Keratinocyte (primary cell): ENCODE data around the gene LAMP1. TPM values are rescaled to one million over a fixed set of nuclear protein-coding genes. Genes with fewer than 3 reads are reported as not detected.

Source experiments
- DNase-seq: peaks from one replicate; pipeline ENCODE4 v3.0.0-alpha.2; 2011; ENCODE audit warnings: low read depth, missing footprints, low spot score
- FAIRE-seq: peaks from 2 replicates; lab custom pipeline; 2011; peaks lifted over from hg19 to GRCh38; lab: Jason Lieb, UNC
- H2AFZ ChIP-seq: 2 replicates; pipeline ENCODE4 v1.6.0; 2012; ENCODE audit warnings: low read length, control low read depth, inconsistent platforms; ENCODE audit not compliant: control insufficient read depth
- H3K27ac ChIP-seq: 2 replicates; pipeline ENCODE4 v1.5.1; 2011; ENCODE audit warnings: low read length; ENCODE audit not compliant: control insufficient read depth, insufficient read depth
- H3K27me3 ChIP-seq: 3 replicates; pipeline ENCODE4 v1.6.0; 2011; ENCODE audit warnings: low read length; ENCODE audit not compliant: control insufficient read depth, insufficient read depth; ENCODE audit errors: extremely low read depth
- H3K36me3 ChIP-seq, 2 experiments: 2 replicates in 1 of 2; 3 replicates in 1 of 2; pipeline ENCODE4 v1.5.1; 2011; ENCODE audit warnings: low read length in 2 of 2, mild to moderate bottlenecking in 1 of 2; ENCODE audit not compliant: control insufficient read depth in 2 of 2, insufficient read depth in 2 of 2; ENCODE audit errors: extremely low read depth in 1 of 2
- H3K4me1 ChIP-seq: 3 replicates; pipeline ENCODE4 v1.5.1; 2011; ENCODE audit warnings: low read length; ENCODE audit not compliant: control insufficient read depth, insufficient read depth; ENCODE audit errors: extremely low read depth
- H3K4me2 ChIP-seq: 3 replicates; pipeline ENCODE4 v1.6.0; 2011; ENCODE audit warnings: low read depth, low read length; ENCODE audit not compliant: control insufficient read depth, insufficient read depth; ENCODE audit errors: extremely low read depth
- H3K4me3 ChIP-seq, 3 experiments: fragments of 200-600 bp in 1 of 3; sonication (generic) in 1 of 3; 2 replicates in 2 of 3; 3 replicates in 1 of 3; pipeline ENCODE4 v1.5.1; 2011 to 2016; ENCODE audit warnings: low read length in 3 of 3, mild to moderate bottlenecking in 3 of 3, control low read depth in 2 of 3, inconsistent platforms in 1 of 3, low read depth in 1 of 3, mixed read lengths in 1 of 3, mixed run types in 1 of 3, moderate library complexity in 1 of 3; ENCODE audit not compliant: control insufficient read depth in 2 of 3, insufficient read depth in 2 of 3; ENCODE audit errors: extremely low read depth in 1 of 3
- H3K79me2 ChIP-seq: 2 replicates; pipeline ENCODE4 v1.6.0; 2012; ENCODE audit warnings: low read length; ENCODE audit not compliant: control insufficient read depth, insufficient read depth
- H3K9ac ChIP-seq: 3 replicates; pipeline ENCODE4 v1.6.0; 2011; ENCODE audit warnings: low read length; ENCODE audit not compliant: control insufficient read depth, insufficient read depth; ENCODE audit errors: extremely low read depth
- H3K9me1 ChIP-seq: 3 replicates; pipeline ENCODE4 v1.6.0; 2011; ENCODE audit warnings: low read length; ENCODE audit not compliant: control insufficient read depth, insufficient read depth; ENCODE audit errors: extremely low read depth
- H3K9me3 ChIP-seq: 2 replicates; pipeline ENCODE4 v1.5.1; 2012; ENCODE audit warnings: low read depth, low read length; ENCODE audit not compliant: control insufficient read depth
- H4K20me1 ChIP-seq: 3 replicates; pipeline ENCODE4 v1.6.0; 2011; ENCODE audit warnings: low read length; ENCODE audit not compliant: control insufficient read depth, insufficient read depth; ENCODE audit errors: extremely low read depth
- EZH2 ChIP-seq: IDR thresholded peaks from one replicate; pipeline ENCODE4 v1.6.1; 2012; ENCODE audit warnings: inconsistent platforms, mild to moderate bottlenecking, low read length, moderate library complexity
- dilution Hi-C: fragments of 300-500 bp; cut with MboI; formaldehyde crosslinking; loops from one replicate; pipeline ENCODE4 v1.7.0; 2020; ENCODE audit warnings: low sequenced_read_pairs; ENCODE audit not compliant: extremely low pct_ligation_motif_present
- polyA plus RNA-seq, 5 experiments: library from polyadenylated mRNA; depleted of rRNA in 3 of 5; stranded (reverse) in 3 of 5; stranded (forward) in 1 of 5; unstranded in 1 of 5; fragments of >200 nt; gene quantifications; 1 replicate in 1 of 5; 2 replicates in 3 of 5; 3 replicates in 1 of 5; pipeline versions ENCODE4 v1.2.1 to v1.2.3, GENCODE V29; 2011 to 2012; ENCODE audit warnings: missing spikeins in 2 of 5, low read depth in 1 of 5, low replicate concordance in 1 of 5
- TF ChIP-seq, protein P1 (sequence below), 3 experiments: IDR thresholded peaks in 1 of 3; conservative IDR thresholded peaks in 1 of 3; optimal IDR thresholded peaks in 1 of 3; 2 replicates in 2 of 3; 3 replicates in 1 of 3; pipeline versions ENCODE3 to v1.5.1; 2011; ENCODE audit warnings: low read length in 3 of 3, mild to moderate bottlenecking in 3 of 3, moderate library complexity in 2 of 3, control low read depth in 1 of 3, inconsistent platforms in 1 of 3; ENCODE audit not compliant: insufficient read depth in 2 of 3; ENCODE audit errors: extremely low read depth in 1 of 3

The LAMP1 gene
- polyA plus RNA-seq, 1 donor (not counting 4 experiments of a cell fraction or from before 2014, with no cell fraction given) = 202 TPM

DNA sequence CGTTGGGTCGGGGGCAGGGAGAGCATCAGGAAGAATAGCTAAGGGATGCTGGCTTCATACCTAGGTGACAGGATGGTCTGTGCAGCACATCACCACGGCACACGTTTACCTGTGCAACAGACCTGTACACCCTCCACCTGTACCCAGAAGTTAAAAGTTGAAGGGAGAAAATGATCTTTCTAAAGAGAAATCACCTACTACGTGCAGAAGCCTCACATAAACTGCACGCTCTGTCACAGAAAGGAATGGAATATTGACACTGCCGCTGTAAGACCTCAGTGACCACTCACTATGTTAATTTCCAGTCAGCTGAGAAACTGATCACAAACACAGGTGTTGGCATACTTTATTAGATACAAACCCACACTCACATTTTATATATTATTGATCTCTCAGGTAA lies 26.8 kb downstream of the LAMP1 start:
- peaks cover 18 to 28% of the 10 kb centered on the region in 2 experiments for H3K36me3 ChIP-seq

DNA sequence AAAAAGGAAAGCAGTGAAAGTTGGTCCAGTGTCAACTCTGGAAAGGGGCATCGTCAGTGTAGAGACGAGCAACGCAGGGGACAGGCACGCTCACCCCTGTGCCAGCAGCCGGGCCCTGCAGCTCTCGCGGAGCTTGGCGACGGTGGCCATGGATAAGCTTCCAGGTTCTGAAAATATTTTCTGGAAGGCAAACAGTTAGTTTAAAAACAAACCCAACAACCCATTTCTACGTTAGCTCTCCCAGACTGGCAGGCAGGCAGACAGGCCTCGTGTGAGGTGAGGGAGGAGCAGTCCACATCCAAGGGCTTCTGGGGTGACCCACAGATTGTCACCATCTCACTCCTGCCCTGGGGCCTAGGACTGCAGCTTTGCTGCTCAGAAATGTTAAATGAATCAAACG lies 27.4 kb downstream of the LAMP1 start:
- Histone ChIP-seq H2AFZ (no peak overlapping the region), H3K9me3 (no peaks in the 10 kb centered on the region), H4K20me1 (no peaks in the 10 kb centered on the region), H3K4me3 (no peak overlapping the region), H3K9ac (no peak overlapping the region), H3K4me1 (no peaks in the 10 kb centered on the region), H3K9me1 (no peaks in the 10 kb centered on the region), H3K4me2 (no peak overlapping the region), H3K36me3 (peaks cover 18 to 28% of the 10 kb centered on the region in 2 experiments), H3K27me3 (no peaks in the 10 kb centered on the region), H3K27ac (no peak overlapping the region), H3K79me2 (no peaks in the 10 kb centered on the region)
- DNase-seq (no peak), FAIRE-seq (no peak)
- TF ChIP-seq, protein P1, sequence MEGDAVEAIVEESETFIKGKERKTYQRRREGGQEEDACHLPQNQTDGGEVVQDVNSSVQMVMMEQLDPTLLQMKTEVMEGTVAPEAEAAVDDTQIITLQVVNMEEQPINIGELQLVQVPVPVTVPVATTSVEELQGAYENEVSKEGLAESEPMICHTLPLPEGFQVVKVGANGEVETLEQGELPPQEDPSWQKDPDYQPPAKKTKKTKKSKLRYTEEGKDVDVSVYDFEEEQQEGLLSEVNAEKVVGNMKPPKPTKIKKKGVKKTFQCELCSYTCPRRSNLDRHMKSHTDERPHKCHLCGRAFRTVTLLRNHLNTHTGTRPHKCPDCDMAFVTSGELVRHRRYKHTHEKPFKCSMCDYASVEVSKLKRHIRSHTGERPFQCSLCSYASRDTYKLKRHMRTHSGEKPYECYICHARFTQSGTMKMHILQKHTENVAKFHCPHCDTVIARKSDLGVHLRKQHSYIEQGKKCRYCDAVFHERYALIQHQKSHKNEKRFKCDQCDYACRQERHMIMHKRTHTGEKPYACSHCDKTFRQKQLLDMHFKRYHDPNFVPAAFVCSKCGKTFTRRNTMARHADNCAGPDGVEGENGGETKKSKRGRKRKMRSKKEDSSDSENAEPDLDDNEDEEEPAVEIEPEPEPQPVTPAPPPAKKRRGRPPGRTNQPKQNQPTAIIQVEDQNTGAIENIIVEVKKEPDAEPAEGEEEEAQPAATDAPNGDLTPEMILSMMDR (optimal IDR thresholded peaks at IDR 0.05 in 1 of 3, IDR thresholded peaks at IDR 0.05 in 1 of 3, conservative IDR thresholded peaks at IDR 0.05 in 1 of 3; ENCODE audit: extremely low read depth in 1 of 3, insufficient read depth in 2 of 3, low read length in 3 of 3) = no peak
- TF ChIP-seq EZH2 = no peak
- dilution Hi-C loops = no loop called here

More for the DNA sequence above, 26.8 kb downstream of the LAMP1 start:
- H3K4me3 ChIP-seq = no peak overlapping the region
- DNase-seq (no peak), FAIRE-seq (no peak)
- peaks cover 1% of the 10 kb centered on the region for H3K79me2 ChIP-seq
- TF ChIP-seq EZH2 = no peak
- TF ChIP-seq, protein P1 (optimal IDR thresholded peaks at IDR 0.05 in 1 of 3, IDR thresholded peaks at IDR 0.05 in 1 of 3, conservative IDR thresholded peaks at IDR 0.05 in 1 of 3; ENCODE audit: extremely low read depth in 1 of 3, insufficient read depth in 2 of 3, low read length in 3 of 3) = no peak
- H4K20me1 ChIP-seq = no peaks in the 10 kb centered on the region
- no peak overlapping the region for H3K27ac ChIP-seq
- dilution Hi-C loops = no loop called here
- H3K9me3 ChIP-seq = no peaks in the 10 kb centered on the region
- H3K9me1 ChIP-seq = no peaks in the 10 kb centered on the region
- H2AFZ ChIP-seq = no peak overlapping the region
- no peak overlapping the region for H3K9ac ChIP-seq
- H3K27me3 ChIP-seq = no peaks in the 10 kb centered on the region
- H3K4me1 ChIP-seq = no peaks in the 10 kb centered on the region
- H3K4me2 ChIP-seq = no peak overlapping the region
